Prostate gland (tissue), 2 donors: ENCODE measurements around the gene BACE2. TPM values are rescaled to one million over a fixed set of nuclear protein-coding genes. Genes with fewer than 3 reads are reported as not detected.

Experiments
- DNase-seq: peaks from one replicate; pipeline ENCODE4 v3.0.0-alpha.2; 2019; ENCODE audit warnings: low spot score
- H3K27ac ChIP-seq, 2 donors: fragments of 200-600 bp; sonication (generic); 2 replicates each; pipeline ENCODE4 v1.5.1; 2017 to 2019
- H3K27me3 ChIP-seq: fragments of 200-600 bp; sonication (generic); replicated peaks from 2 replicates; pipeline ENCODE4 v1.5.1; 2019; ENCODE audit not compliant: insufficient read depth
- H3K36me3 ChIP-seq, 2 donors: fragments of 200-600 bp; sonication (generic); 1 replicate in 1 of 2; 2 replicates in 1 of 2; pipeline versions ENCODE4 v1.5.1 to v1.8.1; 2017 to 2019
- H3K4me1 ChIP-seq: fragments of 200-600 bp; sonication (generic); replicated peaks from 2 replicates; pipeline ENCODE4 v1.5.1; 2019
- H3K4me3 ChIP-seq, 2 donors: fragments of 200-600 bp; sonication (generic); 2 replicates each; pipeline ENCODE4 v1.5.1; 2017 to 2019
- H3K9me3 ChIP-seq: fragments of 200-600 bp; sonication (generic); 2 replicates; pipeline ENCODE4 v1.5.1; 2017
- POLR2A ChIP-seq: fragments of 450-650 bp; IDR thresholded peaks from one replicate; pipeline ENCODE4 v1.6.1; 2016; ENCODE audit warnings: antibody characterized with exemption, mild to moderate bottlenecking
- POLR2AphosphoS5 ChIP-seq: sonication (generic); formaldehyde crosslinking; IDR thresholded peaks from one replicate; pipeline ENCODE4 v1.6.1; 2017; ENCODE audit warnings: antibody characterized with exemption
- whole genome bisulfite sequencing: methylation state at CpG from one replicate; pipeline ENCODE4 v1.1.5; 2018; 5-methylcytosine and 5-hydroxymethylcytosine counted together
- intact Hi-C: fragments of 100-400 bp; cut with DNase I; formaldehyde crosslinking; loops from one replicate; pipeline ENCODE4 v1.14.2; 2022
- total RNA-seq, 2 donors: library from RNA; depleted of rRNA; stranded (reverse); fragments of >200 nt; gene quantifications; one replicate each; pipeline ENCODE4 v1.1.0, GENCODE V29; 2016
- TF ChIP-seq, protein P1 (sequence below), 4 experiments: fragments of 200-600 bp in 2 of 4; fragments of 450-650 bp in 2 of 4; sonication (generic) in 2 of 4; IDR thresholded peaks; 1 replicate in 3 of 4; 2 replicates in 1 of 4; pipeline ENCODE4 v1.5.1; 2016 to 2019; ENCODE audit warnings: antibody characterized with exemption in 4 of 4, mild to moderate bottlenecking in 2 of 4, moderate library complexity in 2 of 4

BACE2 gene
- total RNA-seq, 2 donors from 2014 or later, result 103 to 119 TPM

DNA sequence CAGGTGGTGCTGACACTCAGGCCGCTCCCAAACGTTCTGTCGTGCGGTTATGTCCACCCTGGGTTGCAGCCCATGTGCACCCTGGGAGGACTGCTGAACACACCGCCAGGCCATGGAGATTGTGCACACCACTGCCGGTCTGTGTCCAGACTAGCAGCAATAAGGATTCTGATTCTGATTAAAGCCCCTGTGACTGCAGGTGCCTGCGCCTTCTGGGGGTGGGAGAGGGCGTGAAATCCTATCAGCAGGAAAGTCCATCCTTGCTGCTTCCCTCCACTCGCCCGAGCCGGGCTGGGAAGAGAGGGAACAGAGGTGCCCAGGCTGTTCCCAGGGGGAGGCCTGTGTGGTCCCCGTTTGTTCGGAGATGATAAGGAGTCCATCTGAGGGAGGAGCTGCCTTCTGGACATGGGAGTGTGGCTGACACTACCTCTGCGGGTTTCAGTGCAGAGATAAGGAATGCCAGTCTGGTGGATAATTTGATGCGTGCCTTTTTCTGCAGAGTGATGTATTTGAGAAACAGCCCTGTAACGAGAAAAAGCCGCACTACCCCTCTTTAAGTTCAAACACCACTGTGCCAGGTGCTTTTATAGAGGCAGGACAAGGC lies 41.2 kb downstream of the BACE2 start:
- Histone ChIP-seq H3K4me1 (no peaks in the 10 kb centered on the region), H3K27ac (no peak overlapping the region), H3K27me3 (no peaks in the 10 kb centered on the region), H3K4me3 (no peak overlapping the region), H3K9me3 (no peaks in the 10 kb centered on the region), H3K36me3 (no peaks in the 10 kb centered on the region)
- DNase-seq, result no peak
- WGBS, result 88% methylated on average over 17 of the region's 17 CpGs
- TF ChIP-seq POLR2AphosphoS5 (no peak), POLR2A (no peak)
- TF ChIP-seq, protein P1, sequence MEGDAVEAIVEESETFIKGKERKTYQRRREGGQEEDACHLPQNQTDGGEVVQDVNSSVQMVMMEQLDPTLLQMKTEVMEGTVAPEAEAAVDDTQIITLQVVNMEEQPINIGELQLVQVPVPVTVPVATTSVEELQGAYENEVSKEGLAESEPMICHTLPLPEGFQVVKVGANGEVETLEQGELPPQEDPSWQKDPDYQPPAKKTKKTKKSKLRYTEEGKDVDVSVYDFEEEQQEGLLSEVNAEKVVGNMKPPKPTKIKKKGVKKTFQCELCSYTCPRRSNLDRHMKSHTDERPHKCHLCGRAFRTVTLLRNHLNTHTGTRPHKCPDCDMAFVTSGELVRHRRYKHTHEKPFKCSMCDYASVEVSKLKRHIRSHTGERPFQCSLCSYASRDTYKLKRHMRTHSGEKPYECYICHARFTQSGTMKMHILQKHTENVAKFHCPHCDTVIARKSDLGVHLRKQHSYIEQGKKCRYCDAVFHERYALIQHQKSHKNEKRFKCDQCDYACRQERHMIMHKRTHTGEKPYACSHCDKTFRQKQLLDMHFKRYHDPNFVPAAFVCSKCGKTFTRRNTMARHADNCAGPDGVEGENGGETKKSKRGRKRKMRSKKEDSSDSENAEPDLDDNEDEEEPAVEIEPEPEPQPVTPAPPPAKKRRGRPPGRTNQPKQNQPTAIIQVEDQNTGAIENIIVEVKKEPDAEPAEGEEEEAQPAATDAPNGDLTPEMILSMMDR (IDR thresholded peaks at IDR 0.05), result no peak
- intact Hi-C loops, result no loop called here

DNA sequence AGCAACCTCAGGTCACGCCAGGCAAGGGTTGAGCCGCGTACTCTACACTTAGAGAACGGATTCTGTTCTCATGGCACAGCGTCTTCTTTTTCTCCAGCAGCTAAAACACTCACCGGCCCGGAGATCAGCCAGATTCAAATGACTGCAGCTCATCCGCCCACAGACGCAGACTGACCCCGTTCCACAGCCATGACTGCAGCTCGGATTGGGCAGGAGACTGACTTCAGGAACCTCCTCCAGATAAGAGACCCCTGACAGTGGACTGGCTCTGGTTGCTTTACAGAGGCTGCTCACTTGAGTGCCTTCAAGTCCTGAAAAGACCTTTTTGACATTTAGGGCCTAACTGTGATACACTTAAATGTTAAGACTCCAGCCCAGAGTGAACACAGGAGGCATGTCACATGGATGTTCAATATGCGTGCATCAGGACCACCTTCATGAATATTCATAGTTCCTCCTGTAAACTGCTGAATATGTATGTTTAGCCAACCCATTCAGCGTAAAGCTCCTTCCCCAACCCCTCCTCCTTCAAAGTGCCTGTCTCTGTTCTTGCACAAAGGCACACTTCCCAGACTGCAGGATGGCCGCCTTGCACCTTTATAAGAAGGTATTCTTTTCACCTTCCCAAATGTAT lies 42.6 kb downstream of the BACE2 start:
- no peak overlapping the region for H3K4me3 ChIP-seq
- intact Hi-C loops, result no loop called here
- whole genome bisulfite sequencing, result 86% methylated on average over 14 of the region's 14 CpGs

DNA sequence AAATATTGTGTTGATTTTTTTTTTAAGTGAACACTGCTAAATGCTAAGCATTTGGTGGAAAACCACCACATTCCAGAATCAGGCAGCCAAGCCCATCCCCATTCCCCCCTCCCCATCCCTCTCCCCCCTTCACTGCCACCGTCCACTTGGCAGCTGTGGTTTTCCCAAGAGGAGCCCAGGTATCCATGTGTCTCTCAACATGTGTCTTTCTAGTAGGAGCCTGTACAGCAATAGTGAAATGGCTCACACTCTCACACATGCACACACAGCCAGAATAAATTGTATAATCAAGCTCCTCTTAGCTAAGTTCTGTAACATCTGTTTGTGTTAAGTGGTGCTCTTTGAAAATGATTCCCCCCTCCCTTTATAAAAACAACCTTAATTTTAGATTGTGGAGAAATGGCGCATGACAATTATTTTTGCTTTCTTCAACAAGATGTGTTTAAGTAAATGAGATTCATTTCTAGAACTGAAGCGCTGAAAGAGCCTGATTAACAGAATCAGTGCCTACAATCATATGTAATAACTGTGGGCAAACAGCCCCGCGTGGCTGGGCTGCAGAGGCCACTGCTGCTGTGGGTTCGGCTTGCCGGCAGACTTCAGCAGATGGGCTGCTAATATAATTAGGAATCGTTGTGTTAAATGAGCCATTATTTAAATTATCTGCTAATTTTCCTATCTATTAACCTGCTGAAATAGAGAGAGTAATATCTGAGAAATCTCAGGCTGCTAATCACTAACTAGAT lies 43.3 kb downstream of the BACE2 start:
- Histone ChIP-seq H3K36me3 (no peaks in the 10 kb centered on the region), H3K4me1 (no peaks in the 10 kb centered on the region), H3K9me3 (no peaks in the 10 kb centered on the region), H3K4me3 (no peak overlapping the region), H3K27me3 (no peaks in the 10 kb centered on the region), H3K27ac (no peak overlapping the region)
- 91% methylated on average over 8 of the region's 8 CpGs for WGBS
- no peak for TF ChIP-seq POLR2AphosphoS5
- TF ChIP-seq, protein P1 (IDR thresholded peaks at IDR 0.05), result no peak
- TF ChIP-seq POLR2A, result no peak
- DNase-seq, result no peak
- intact Hi-C loops, result no loop called here

More for the DNA sequence above, 42.6 kb downstream of the BACE2 start:
- Histone ChIP-seq H3K27ac (no peak overlapping the region), H3K9me3 (no peaks in the 10 kb centered on the region), H3K4me1 (no peaks in the 10 kb centered on the region), H3K27me3 (no peaks in the 10 kb centered on the region), H3K36me3 (no peaks in the 10 kb centered on the region)
- no peak for DNase-seq
- no peak for TF ChIP-seq POLR2AphosphoS5
- no peak for TF ChIP-seq POLR2A
- TF ChIP-seq, protein P1 (IDR thresholded peaks at IDR 0.05), result no peak

DNA sequence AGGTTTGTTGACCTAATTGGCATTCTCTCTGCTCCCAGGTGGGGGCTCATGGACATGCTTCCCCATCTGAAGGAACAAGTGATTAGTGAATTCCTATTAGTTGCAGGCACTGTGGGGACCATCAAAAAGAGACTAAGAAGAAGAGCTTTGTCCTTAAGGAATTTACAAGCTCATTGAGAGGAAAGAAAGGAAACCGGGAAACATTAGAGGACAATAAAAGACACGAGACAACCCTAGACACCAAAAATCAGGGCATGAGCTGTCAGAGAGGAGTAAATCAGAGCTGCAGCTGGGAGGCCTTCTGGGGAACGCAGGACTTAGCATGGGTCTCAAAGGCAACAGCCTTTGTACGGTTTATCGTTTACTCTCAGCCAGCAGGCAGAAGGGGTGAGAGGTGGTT lies 45.1 kb downstream of the BACE2 start:
- no peak for DNase-seq
- 40% methylated on average over 5 of the region's 5 CpGs for WGBS
- no peaks in the 10 kb centered on the region for H3K9me3 ChIP-seq
- no peak overlapping the region for H3K27ac ChIP-seq
- no peak overlapping the region for H3K4me3 ChIP-seq
- TF ChIP-seq, protein P1 (IDR thresholded peaks at IDR 0.05), result no peak
- no peak for TF ChIP-seq POLR2AphosphoS5
- no peak for TF ChIP-seq POLR2A
- no peaks in the 10 kb centered on the region for H3K27me3 ChIP-seq
- H3K36me3 ChIP-seq, result no peaks in the 10 kb centered on the region
- intact Hi-C loops, result no loop called here
- no peaks in the 10 kb centered on the region for H3K4me1 ChIP-seq
